Glomerular visceral epithelial cell (primary cell): ENCODE measurements around the gene ETV3L.
"Not testable (repeated sequence)": the region's sequence is repeated elsewhere in the genome, so short reads cannot be mapped to it uniquely, and the experiment has no call there.

Experiments
- DNase-seq: peaks from one replicate; pipeline ENCODE4 v3.0.0-alpha.2; 2016; ENCODE audit errors: extremely low spot score

Gene ETV3L

DNA sequence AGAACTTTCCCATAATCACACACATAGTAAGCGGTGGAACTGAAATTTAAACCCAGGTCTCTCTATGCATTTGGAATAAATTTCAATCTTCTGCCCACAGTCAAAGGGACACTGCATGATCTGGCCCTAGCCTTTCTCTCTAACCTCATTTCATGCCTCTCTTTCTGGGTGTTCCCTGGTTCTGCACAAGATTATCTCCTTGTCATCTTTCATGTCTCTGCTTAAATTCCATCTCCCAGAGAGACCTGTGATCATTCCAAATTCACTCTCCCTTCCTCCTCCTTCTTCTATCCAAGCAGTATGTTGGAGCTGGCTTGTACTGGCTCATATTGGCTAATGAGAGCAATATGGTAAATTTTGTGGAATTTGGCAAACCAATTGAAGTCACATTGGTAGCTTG is 22.2 kb downstream of the ETV3L start:
- no peak for DNase-seq

DNA sequence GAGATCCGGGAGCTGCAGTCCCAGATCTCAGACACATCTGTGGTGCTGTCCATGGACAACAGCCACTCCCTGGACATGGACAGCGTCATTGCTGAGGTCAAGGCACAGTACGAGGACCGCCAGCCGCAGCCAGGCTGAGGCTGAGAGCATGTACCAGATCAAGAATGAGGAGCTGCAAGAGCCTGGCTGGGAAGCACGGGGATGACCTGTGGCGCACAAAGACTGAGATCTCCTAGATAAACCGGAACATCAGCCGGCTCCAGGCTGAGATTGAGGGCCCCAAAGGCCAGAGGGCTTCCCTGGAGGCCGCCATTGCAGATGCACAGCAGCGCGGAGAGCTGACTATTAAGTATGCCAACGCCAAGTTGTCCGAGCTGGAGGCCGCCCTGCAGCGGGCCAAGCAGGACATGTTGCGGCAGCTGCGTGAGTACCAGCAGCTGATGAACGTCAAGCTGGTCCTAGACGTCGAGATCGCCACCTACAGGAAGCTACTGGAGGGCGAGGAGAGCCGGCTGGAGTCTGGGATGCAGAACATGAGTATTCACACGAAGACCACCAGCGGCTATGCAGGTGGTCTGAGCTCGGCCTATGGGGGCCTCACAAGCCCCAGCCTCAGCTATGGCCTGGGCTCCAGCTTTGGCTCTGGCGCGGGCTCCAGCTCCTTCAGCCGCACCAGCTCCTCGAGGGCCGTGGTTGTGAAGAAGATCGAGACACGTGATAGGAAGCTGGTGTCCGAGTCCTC is 25.5 kb downstream of the ETV3L start:
- peak; percentile 60 for DNase-seq

DNA sequence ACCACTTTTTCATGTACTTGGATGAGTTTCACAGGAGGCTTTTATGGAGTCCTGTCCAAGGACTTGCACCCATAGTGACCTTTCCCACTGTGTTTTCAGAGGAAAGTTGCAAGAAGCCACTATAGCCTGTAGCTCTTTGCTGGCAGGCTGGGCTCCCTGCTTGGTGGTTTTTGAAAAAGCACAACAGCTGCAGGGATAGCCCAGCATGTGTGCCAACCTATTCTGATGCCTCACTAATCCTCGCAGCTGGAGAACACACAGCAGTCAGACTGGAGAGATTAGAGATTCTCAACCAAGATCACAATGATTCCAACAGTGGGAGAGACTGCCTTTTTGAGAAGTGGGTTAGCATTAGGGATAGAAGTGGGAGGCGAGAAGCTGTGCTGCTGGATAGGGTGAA is 30.0 kb downstream of the ETV3L start:
- no peak for DNase-seq

DNA sequence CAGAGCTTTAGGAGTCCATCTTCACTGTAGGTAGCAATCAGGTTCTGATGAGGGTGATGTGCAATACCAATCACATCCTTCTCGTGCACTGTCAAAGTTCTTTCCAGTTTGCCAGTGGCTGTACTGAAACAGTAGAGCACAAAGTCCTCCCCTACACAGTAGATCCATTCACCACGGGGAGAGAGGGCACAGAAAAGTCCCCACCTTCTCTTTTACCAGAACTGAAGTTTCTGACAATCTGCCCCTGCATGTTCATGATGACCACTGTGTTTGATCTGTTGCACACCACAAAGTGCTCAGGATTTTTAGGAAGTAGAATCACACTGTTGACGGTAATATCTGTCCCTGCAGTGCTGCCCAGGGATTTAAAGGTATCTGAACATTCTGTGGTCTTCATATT is 40.4 kb downstream of the ETV3L start:
- DNase-seq: not testable (repeated sequence)

DNA sequence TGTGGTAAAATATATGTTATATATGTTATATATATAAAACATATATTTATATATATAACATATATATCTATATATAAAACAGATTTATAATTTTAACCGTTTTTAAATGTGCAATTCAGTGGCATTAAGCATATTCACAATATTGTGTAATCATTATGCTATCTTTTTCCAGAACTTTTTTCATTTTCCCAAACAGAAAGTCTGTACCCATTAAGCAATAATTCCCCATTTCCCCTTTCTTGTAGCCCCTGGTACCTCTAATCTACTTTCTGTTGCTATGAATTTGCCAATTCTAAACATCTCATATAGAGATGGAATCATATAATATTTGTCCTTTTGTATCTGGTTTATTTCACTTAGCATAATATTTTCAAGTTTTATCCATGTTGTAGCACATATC is 43.3 kb downstream of the ETV3L start:
- DNase-seq: no peak

DNA sequence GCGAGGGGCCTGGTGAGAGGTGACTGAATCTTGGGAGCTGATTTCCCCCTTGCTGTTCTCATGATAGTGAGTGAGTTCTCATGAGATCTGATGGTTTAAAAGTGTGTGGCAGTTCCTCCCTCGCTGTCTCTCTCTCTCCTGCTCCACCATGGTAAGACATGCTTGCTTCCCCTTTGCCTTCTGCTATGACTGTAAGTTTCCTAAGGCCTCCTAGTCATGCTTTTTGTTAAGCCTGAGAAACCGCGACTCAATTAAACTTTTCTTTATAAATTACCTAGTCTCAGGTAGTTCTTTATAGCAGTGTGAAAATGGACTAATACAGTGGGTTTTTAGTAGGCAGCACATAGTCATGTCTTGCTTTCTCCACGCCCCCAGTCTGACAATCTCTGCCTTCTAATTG is 43.9 kb downstream of the ETV3L start:
- not testable (repeated sequence) for DNase-seq

DNA sequence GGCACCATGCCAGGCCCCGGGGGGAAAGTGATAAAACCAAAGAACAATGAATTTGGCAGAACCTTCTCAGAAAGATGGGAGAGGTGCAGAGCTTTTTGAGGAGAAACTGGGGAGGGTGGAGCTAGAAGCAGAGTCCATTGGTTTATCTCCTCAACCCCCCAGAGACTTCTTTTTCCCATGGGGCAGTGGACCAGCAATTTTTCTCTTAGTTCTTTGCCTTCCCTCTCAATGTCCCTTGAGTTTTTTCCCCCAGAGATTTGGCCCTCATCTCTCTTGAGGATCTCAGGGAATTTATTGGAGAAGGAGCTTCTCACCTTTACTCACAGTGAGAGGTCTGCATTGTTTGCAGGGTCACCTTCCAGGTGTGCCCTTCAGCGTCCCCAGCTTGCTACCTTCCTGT is 48.8 kb downstream of the ETV3L start:
- DNase-seq: no peak

DNA sequence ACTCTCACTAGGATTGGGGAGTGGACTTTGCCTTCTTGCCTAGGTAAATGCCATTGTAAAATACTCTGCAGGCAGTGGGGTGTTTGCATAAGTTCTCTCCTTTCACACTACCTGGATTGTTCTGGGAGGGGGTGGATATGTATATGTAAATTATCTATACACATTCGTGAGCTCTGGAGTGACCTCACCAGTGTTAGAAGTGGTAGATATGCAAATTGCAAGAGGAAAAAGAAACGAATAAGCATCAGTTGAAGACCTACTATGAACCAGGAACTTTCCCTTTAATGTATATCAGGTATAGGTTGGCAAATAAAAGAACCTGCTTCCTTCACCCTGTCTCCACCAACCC is 52.6 kb downstream of the ETV3L start:
- no peak for DNase-seq

DNA sequence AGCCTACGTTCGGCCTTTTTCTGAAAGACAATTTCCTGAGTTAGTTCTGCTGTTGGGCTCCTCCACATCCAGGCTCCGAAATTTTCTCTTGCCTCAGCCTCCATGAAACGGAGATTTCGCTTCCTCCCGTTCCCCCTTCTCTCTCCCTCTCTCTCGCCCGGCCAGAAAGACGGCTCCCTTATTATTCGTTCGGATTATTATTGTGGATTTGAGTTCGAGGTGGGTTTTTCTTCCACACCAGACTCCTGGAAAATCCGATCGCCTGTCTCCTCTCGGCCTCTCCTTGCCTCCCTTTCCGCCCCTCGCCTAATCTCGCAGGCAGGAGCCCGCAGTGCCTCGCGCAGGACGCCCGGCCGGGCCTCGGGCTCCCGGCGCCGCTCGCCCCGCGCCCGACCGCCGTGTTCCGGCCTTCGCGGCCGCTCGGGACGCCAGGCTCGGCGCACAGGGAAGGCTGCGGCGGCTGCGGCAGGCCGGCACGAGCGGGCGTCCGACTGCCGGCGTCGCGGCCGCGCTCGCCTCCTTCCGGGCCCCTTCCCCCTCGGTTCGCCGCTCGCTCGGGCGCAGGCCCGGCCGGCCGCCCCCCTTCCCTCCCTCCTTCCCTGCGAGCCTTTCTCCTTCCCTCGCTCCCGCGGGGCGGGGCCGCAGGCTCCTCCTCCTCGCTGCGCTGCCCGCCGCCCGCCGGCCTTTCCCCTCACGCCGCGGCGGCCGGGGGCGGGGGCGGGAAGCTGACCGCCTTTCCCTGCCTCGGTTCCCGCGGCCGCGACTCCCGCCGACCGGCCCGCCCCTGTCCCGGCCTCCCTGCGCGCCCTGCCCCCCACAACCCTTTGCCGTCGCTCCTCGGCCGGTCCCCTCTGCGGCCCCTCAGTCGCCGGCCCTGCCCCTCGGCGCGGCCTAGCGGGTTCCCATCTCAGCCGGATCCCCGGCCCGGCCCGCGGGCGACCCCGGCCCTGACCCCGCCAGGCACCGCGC is 54.1 kb downstream of the ETV3L start, which contains the start of gene ARHGEF11:
TSS of gene ARHGEF11 (minus strand) at position 493 of the 969 bp plus-strand sequence. CDS start 1,412 bp downstream, outside the sequence.
- peak; percentile 93 for DNase-seq

DNA sequence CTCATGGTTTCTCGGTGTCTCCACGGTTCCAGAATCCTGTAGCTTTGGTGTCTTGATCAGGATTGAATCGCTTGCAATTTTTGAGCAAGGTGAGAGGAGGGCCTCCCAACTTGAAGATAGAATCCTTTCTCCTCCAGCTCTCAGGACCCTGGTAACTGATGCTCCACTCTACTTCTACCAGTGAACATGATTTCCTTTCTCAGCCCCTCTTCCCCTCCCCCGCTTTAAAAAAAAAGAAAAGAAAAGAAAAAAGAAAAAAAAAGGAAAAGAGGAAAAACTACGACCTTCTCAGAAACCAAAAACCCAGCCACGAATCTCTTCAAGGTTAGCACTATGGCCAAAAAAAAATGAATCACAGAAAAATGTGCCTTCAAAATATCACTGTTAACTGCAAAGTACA is 55.3 kb downstream of the ETV3L start:
- no peak for DNase-seq

DNA sequence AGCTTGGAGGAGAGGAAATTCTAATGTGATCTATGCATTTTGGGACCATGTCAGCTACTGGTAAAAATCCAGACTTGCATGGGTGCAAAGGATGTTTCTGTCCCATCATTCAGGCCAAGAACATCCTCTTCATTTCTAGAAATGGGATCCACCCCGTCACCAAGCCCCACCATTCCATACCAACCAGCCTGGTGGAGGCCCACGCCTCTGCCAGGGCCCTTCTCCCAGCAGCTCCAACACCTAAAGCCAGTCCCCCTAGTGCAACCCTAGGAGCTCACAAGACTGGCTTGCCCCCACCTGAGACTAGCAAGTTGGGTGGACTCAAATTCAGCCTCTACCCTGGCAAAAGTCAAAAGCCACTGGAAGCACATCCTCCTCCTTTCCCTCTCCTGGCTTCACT is 55.9 kb downstream of the ETV3L start:
- no peak for DNase-seq

DNA sequence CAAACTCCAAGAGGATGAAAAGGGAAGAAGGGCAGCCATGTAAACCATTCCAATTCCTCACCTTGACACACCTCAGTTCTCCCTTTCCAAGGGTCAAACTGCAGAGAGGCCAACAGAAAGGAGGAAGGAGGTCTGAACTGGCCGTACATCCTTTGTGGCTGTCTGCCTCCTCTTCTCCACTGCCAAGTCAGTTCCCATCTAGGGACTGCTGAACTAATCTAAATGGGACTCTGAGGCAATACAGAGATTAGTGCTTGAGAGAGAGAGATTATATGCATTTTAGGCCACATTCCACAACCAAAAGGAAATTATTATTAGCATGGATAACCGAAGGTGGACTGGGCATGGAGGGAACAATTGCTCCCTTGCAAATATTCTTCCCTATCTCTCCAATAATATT is 56.8 kb downstream of the ETV3L start:
- DNase-seq: no peak
